Limb (tissue), 2 donors: Measurements from ENCODE around the gene INHBA.

Source experiments
- DNase-seq, 2 donors: peaks; one replicate each; pipeline ENCODE4 v3.0.0-alpha.2; 2016; ENCODE audit errors: extremely low spot score in 2 of 2

The INHBA gene

DNA sequence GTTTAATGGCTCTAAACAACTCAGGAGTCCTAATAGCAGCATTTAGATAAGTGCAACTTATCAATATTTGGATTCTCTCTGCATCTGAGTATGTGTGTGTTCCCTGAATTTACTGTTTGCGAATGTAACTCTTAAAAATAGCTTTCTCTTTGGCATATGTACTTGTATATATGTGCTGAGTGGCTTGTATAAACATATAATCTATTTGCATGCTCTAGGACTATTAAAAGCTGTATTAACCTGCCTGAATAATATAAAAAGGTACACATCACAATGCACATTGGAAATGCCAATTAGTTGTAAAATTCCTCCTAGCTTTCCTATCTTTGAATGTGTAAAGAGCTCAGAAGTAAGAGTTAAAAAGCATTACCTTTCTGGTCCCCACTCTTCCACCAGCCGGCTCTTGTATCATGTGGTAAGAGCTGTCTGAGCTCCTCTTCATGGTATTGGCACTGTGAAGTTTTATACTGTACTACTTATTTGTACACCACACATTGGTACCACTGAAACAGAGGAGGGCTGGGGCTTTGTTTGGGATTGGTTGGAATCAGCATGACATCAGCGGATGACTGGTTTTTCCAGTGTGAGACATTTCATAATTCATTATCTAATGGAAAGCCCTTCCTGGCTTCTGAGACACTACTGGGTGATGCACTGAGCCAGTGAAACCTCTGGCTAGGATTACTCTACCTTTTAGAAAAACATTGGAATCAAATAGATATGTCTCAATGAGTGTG is at the start of gene INHBA:
TSS of gene INHBA (minus strand) at position 456 of the 737 bp plus-strand sequence. CDS start 2,716 bp downstream, outside the sequence.
- DNase-seq = peak in 1 of 2 donors; percentile 63

DNA sequence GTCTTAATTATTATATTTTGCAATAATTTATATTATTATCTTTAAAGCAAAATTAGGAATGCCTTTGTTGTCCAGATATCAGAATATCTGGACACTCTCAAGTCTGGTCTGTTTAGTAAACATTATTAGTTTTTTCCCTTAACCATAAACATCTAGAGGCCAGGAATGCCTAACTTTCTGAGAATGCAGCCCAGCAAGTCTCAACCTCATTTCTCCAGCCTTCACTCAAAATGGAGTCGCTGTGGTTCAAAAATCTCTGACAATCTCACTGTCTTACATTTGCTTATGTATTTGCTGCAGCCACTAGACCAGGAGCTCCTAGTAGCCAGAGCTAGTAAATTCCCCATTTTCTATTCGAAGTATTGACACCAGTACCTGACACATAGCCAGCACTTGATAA is 49.7 kb upstream of the INHBA start:
- no peak for DNase-seq

DNA sequence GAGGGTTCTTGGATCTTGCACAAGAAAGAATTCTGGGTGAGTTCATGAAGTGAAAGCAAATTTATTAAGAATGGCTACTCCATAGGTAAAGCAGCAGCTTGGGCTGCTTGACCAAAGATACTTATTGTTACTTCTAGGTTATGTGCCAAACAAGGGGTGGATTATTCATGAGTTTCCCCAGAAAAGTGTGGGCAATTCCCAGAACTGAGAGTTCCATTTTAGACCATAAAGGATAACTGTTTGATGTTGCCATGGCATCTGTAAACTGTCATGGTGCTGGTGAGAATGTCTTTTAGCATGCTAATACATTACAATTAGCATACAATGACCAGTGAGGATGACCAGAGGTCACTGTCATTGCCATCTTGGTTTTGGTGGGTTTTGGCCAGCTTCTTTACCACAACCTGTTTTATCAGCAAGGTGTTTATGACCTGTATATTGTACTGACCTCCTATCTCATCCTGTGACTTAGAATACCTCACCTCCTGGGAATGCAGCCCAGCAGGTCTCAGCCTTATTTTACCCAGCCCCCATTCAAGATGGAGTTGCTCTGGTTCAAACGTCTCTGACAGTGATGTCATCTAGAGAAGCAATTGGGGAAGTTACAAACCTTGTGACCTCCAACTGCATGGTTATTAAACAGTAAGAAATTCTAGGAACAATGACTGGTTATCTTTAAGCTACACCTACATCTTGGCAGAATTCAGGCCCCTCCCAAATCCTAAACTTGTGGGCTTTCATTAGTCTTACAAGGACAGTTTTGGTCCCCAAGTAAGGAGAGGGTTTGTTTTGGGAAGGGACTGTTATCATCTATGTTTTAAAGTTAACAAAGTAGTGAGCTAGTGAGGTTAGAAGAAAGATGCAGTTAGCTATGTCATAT is 48.0 kb upstream of the INHBA start:
- no peak for DNase-seq

DNA sequence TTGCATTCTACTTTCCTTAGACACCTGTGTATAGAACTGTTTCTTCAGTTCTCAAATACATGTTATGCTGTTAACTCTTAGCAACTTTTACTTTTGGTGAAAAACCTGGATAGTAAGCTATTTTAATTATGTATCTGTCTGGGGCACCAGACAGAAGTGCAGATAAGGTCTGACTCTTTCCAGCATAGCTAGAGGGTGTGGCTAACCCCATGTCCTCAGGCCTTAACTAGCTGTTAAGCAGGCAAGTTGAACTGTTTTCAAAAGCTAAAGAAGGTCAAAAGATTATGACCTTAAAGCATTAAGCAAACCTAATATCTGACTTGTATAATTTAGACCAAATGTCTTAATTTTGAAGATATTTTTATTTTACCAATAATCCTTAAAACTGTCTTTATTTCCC is 45.1 kb upstream of the INHBA start:
- no peak for DNase-seq

GRCh38 chr7:41745451-41745850 is 42.6 kb upstream of the INHBA start:
- no peak for DNase-seq

DNA sequence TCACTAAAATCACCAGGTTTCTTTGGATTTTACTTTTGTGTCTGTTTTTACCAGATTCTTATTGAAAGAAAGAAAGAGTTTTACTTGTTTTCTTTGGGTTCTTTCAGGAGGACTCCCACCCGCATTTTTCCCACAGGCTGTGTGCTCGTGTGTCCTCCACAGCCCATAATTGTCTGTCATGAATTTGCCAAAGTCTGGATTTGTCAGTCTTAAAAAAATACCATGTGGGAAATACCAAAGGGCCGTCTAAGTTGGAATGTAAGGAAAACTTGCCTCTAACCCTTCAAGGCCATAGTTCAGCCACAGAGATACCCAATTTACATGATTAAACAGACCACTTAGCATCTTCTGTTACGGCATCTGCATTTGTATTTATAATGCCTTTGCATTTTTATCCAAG is 41.3 kb upstream of the INHBA start:
- DNase-seq = no peak

GRCh38 chr7:41742401-41743020 is 39.6 kb upstream of the INHBA start:
- no peak for DNase-seq

DNA sequence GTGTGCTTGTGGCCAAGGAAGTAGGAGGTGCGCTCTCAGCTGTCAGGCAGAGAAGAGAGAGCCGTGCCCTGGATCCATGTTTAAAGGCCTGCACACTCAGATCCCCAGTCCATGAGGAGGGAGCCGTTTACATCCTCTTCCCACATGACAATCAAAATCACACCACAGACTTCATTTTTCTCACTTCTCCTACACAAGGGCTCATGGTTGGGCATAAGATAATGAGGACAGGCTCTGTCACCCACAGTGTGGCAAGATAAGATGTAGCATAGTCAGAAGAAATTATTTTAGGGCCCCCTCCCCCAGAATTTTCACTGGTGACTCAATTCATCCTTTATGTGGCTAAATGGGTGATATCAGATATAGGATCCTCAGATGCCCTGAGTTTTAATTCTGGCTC is 35.9 kb upstream of the INHBA start:
- no peak for DNase-seq

DNA sequence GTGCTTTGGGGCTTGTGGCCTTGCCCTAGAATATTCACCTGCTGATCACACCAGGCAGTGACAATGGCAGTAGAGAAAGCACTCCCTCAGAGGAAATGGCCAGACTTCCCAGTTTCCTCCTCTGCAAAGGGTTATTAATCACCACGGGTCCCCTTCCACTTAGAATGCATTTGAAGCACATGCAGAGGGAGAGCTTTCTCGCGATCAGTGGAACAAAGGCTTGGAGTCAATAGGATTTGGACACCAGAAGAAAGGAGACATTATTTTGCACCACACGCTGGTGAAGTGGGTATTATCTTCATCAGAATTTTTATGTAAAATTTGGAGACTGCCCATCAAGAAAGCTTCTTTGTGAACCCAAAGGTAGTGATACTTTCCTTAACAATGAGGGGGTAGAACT is 35.4 kb upstream of the INHBA start:
- no peak for DNase-seq

DNA sequence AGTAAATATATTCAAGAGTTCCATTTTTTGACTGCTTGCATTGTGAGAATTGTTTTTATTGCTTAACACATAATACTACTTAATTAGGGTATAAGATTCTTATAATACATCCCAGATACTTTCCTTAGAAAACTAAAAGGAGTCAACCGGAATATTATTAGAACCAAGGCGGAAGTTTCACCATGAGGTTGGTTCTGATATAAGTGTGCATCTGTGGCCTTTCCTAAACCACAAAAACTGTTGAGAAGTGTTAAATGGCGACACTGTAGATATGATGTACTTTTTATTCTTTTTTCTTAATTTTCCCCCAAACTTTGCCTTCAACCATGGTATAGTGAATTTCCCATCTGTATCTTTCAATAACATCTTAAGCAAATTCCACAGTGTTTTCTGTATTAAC is 32.3 kb upstream of the INHBA start:
- no peak for DNase-seq

GRCh38 chr7:41732843-41733306 is 30.0 kb upstream of the INHBA start:
- no peak for DNase-seq

- peak in 1 of 2 donors; percentile 10 for DNase-seq
Measured at GRCh38 chr7:41732436-41732785, 29.5 kb upstream of the INHBA start.

GRCh38 chr7:41731493-41732435 is 28.9 kb upstream of the INHBA start:
- DNase-seq = no peak

- no peak for DNase-seq
Measured at GRCh38 chr7:41730668-41731067, 27.8 kb upstream of the INHBA start.

DNA sequence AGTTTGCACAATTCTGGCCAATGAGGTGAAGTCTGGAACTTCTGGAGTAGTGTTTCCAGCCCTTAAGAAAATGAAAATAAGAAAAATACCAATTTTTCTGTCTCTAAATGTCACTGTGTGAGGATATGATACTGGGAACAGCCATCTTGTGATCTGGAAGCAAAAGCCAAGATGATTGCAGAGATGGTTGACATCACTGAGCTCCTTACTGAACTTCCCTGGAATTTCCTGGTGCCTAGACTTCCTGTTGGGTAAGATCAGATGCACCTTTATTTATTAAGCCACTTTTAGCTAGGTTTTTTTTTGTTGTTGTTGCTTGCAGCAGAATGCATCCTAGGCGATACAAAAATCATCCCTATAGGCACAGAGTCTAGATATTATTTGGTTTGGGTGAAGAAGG is 27.3 kb upstream of the INHBA start:
- no peak for DNase-seq

DNA sequence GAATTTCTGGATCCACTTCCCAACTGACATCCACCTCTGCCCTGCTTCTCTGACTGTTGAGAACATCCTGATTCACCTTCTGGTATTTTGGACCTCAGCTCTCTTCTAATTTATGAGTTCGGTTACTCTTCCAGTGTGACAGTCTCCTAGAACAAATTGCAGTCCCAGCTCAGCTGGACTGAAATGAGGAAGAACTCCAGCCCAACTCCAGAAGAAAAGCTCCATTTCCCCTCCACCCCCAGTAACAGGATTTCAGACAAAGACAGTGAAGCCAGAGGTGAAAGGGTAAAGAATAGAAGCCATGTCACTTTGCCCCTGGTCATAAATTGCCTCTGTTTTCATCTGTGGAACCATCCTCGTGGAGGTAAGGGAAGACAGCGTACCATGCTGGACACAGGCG is 26.2 kb upstream of the INHBA start:
- DNase-seq = no peak

GRCh38 chr7:41725013-41725412 is 22.1 kb upstream of the INHBA start:
- no peak for DNase-seq

- DNase-seq = no peak
Measured at GRCh38 chr7:41720886-41721285, 18.0 kb upstream of the INHBA start.

DNA sequence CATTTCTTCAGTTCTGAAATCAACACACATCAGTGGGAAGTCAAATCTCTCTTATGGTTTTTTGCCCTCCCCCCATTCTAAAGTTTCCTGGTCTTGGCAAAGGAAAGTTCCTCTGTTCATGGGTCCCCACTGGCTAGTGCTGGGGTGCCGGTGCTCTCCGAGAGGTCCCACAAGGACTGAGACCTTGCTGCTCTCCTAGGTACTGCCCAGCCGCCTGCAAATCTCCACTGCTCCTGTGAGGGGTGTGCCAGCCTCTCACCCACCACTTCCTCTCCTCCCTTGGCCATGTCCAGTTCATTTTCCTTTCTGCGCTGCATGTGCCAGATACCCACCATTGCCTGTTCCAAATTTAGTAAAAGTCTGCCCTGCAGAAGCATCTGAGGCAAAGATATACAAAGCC is 17.2 kb upstream of the INHBA start:
- DNase-seq = no peak

DNA sequence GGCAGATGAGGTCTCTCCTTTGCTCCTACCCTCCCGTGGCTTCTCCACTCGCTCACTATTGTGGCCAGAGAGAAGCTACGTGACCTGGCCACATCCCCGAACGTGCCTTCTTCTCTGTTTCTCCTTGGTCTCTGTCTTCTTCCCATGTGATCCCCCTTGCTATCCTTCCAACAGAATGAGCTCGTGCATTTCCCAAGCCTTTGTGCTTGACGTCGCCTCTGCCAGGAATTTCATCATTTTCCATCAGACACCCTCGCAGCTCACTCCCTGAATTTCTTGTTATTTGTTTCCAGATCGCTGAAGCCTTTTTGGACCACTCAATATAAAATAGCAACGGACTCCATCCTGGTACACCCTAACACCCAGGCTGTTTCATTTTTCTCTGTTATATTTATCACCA is 13.8 kb upstream of the INHBA start:
- no peak for DNase-seq

- no peak for DNase-seq
Measured at GRCh38 chr7:41715000-41715399, 12.1 kb upstream of the INHBA start.
